PC-3 (cell line): ENCODE data around the gene MARCHF9.

Experiments
- CTCF ChIP-seq: fragments of 300-600 bp; sonication (generic); conservative IDR thresholded peaks from 2 replicates; pipeline ENCODE4 v1.5.1; 2017; ENCODE audit warnings: antibody characterized with exemption, low read depth, mild to moderate bottlenecking, low read length
- EZH2 ChIP-seq: fragments of 300-600 bp; sonication (generic); IDR thresholded peaks from one replicate; pipeline ENCODE4 v1.6.1; 2017; ENCODE audit warnings: antibody characterized with exemption, mild to moderate bottlenecking, low read length; ENCODE audit not compliant: unreplicated experiment

GRCh38 chr12:57752668-57753000 lies 2.3 kb upstream of the MARCHF9 start:
- no peak for TF ChIP-seq CTCF
- TF ChIP-seq EZH2, result no peak
